BE2C (cell line): ENCODE results near the gene FCGR3A.

Experiments used
- DNase-seq: peaks from one replicate; pipeline ENCODE4 v3.0.0-alpha.2; 2020
- H3K27me3 ChIP-seq: fragments of 250-450 bp; sonication (Bioruptor Pico); 2 replicates; pipeline ENCODE4 v1.5.1; 2020; ENCODE audit warnings: mild to moderate bottlenecking
- H3K36me3 ChIP-seq: fragments of 250-450 bp; sonication (Bioruptor Pico); 2 replicates; pipeline ENCODE4 v1.5.1; 2020; ENCODE audit warnings: mild to moderate bottlenecking
- H3K4me1 ChIP-seq: fragments of 250-450 bp; sonication (Bioruptor Pico); 2 replicates; pipeline ENCODE4 v1.5.1; 2020
- H3K4me3 ChIP-seq: 2 replicates; pipeline ENCODE4 v1.5.1; 2011; ENCODE audit warnings: low read depth, low read length
- H3K9me3 ChIP-seq: fragments of 250-450 bp; sonication (Bioruptor Pico); 2 replicates; pipeline ENCODE4 v1.5.1; 2020
- TF ChIP-seq, protein P1 (sequence below): IDR thresholded peaks from 2 replicates; pipeline ENCODE4 v1.5.1; 2012; ENCODE audit warnings: mild to moderate bottlenecking, low read depth, low read length

The FCGR3A gene

DNA sequence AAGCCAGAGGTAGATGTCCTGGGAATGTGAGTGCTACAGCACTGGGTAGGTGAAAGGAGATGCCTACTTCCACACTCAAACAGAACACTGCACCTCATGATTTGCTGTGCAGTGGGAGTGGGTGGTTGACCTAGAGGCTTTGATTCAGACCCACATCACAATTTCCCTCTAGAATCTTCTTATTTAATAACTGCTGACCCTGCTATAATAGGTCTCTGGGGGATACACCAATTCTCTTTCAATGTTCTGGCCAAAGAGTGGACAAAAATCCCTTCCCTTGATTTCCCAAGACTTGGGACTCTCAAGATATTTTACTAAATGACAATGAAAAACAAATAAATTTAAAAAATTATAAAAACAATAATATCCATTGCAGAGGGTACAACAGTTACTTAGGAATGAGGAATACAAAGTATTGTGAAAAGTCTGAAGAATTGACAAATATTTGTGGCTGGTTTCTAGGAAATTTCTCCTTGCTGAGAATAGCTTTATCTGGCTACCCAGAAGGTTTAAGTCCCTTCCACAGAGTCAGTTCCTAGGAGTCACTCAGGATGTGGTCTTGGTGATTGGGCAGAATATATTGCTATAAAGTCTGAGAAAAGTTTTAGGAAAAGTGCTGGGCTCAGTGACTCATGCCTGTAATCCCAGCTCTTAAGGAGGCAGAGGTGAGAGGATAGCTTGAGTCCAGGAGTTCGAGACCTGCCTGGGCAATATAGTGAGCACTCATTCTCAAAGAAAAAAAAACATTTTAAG, 46.8 kb downstream of the FCGR3A start:
- TF ChIP-seq, protein P1, sequence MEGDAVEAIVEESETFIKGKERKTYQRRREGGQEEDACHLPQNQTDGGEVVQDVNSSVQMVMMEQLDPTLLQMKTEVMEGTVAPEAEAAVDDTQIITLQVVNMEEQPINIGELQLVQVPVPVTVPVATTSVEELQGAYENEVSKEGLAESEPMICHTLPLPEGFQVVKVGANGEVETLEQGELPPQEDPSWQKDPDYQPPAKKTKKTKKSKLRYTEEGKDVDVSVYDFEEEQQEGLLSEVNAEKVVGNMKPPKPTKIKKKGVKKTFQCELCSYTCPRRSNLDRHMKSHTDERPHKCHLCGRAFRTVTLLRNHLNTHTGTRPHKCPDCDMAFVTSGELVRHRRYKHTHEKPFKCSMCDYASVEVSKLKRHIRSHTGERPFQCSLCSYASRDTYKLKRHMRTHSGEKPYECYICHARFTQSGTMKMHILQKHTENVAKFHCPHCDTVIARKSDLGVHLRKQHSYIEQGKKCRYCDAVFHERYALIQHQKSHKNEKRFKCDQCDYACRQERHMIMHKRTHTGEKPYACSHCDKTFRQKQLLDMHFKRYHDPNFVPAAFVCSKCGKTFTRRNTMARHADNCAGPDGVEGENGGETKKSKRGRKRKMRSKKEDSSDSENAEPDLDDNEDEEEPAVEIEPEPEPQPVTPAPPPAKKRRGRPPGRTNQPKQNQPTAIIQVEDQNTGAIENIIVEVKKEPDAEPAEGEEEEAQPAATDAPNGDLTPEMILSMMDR: no peak
- no peak for DNase-seq

DNA sequence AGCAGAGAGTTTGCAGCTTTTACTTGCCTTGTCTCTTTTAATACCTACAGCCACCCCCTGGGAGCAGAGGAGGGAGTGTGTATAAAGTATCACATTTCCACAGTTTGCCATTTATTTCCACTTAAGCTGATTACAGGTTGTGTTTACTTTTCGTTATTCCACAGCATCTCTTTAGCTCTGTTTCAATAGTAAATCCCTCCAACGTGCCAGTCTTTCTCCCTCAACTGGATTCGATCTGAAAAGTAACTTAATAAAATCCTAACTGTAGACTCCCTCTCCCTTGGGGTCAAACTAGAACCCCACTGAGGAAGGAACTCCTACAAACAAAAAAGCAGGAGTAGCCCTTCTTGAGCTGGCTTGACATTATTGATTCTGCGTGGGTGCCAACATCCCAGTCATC, 47.4 kb downstream of the FCGR3A start:
- TF ChIP-seq, protein P1: no peak
- Histone ChIP-seq H3K9me3 (no peaks in the 10 kb centered on the region; the same call in 1 of the 2 replicates), H3K4me3 (no peak overlapping the region), H3K36me3 (no peaks in the 10 kb centered on the region), H3K4me1 (no peaks in the 10 kb centered on the region), H3K27me3 (peaks cover 41% of the 10 kb centered on the region)
- no peak for DNase-seq

More for the DNA sequence above, 46.8 kb downstream of the FCGR3A start:
- no peaks in the 10 kb centered on the region for H3K4me1 ChIP-seq
- peaks cover 34% of the 10 kb centered on the region for H3K27me3 ChIP-seq
- no peak overlapping the region for H3K4me3 ChIP-seq
- H3K9me3 ChIP-seq: no peaks in the 10 kb centered on the region; the same call in 1 of the 2 replicates
- no peaks in the 10 kb centered on the region for H3K36me3 ChIP-seq

DNA sequence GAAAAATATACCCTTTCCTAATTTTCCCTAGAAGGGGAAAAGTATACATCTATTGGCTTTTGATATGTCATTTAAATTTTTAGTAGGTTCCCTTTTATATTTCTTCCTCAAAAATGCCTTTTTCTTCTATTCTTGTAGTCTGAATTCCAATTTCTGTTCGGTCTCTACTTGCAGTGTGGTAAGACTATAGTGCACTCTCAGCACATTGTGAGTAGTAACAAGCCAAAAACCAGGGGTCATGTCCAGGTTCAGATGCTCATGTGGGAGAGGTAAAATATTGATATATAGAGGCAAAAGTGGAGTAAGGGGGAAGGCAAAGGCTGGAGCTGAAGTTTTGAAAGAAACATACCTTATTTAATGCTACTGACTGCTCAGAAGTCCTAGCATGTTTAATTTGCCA, 48.4 kb downstream of the FCGR3A start:
- H3K4me1 ChIP-seq: no peaks in the 10 kb centered on the region
- TF ChIP-seq, protein P1: no peak
- DNase-seq: no peak

DNA sequence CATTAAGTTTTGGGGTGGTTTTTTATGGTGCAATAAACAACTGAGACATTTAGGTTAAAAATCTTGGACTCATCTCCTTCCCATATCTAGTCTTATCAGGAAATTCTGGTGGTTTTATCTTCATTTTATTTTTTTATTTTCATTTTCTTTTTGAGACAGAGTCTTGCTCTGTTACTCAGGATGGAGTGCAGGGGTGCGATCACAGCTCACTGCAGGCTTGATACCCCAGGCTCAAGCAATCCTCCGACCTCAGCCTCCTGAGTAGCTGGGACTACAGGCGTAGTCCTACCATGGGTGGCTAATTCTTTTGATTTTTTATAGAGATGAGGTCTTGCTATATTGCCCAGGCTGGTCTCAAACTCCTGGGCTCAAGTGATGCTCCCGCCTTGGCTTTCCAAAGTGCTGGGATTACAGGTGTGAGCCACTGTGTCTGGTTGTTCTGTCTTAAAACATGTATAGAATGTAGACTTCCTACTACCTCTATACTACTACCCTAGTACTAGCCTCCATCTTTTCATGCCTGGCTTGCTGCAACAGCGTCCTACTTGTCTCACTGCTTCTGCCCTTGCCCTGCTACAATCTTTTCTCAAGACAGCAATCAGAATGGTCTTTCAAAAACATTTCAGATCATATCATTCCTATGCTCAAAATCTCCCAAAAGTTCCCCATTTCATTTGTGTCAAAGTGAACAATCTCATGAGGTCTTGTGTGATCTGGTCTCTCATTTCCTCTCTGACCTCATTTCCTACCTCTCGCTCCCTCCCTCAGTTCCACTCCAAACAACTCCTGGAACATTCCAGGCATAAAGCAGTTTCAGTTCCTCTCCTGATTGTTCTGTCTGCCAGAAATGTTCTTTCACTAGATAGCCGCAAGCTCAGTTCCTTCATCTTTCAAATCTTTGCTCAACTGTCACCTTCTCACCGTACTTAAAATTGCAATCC, 50.2 kb downstream of the FCGR3A start:
- Histone ChIP-seq H3K27me3 (peaks cover 56% of the 10 kb centered on the region), H3K4me3 (no peak overlapping the region), H3K9me3 (no peaks in the 10 kb centered on the region), H3K36me3 (no peaks in the 10 kb centered on the region), H3K4me1 (no peaks in the 10 kb centered on the region)
- TF ChIP-seq, protein P1: no peak
- no peak for DNase-seq

More for the DNA sequence above, 48.4 kb downstream of the FCGR3A start:
- no peaks in the 10 kb centered on the region for H3K36me3 ChIP-seq
- H3K4me3 ChIP-seq: no peak overlapping the region
- H3K9me3 ChIP-seq: no peaks in the 10 kb centered on the region
- H3K27me3 ChIP-seq: peaks cover 47% of the 10 kb centered on the region

DNA sequence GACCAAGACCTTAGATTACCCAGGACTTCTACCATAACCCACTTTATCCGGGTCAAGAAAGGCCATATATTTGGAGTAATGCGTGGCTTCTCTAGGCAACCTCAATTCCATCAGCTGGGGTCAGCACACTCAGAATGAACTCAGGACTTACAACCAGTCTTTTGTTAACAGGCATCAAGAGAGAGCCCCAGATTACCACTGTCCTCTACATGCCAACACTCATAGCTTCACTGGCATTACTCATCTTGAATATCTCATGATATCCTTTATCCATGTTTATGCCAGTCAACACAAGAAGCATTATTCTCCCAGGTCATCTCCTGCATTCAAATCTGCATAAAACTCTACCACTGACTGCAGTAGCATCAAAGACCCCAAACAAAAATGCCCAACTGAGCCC, 51.0 kb downstream of the FCGR3A start:
- no peak for DNase-seq
- H3K4me1 ChIP-seq: no peaks in the 10 kb centered on the region
- no peak overlapping the region for H3K4me3 ChIP-seq
- H3K9me3 ChIP-seq: no peaks in the 10 kb centered on the region
- H3K27me3 ChIP-seq: peaks cover 56% of the 10 kb centered on the region
- TF ChIP-seq, protein P1: no peak
- H3K36me3 ChIP-seq: no peaks in the 10 kb centered on the region
